Esophagus squamous epithelium (tissue), 5 donors: ENCODE data around the gene MAB21L4. TPM values are rescaled to one million over a fixed set of nuclear protein-coding genes. Genes with fewer than 3 reads are reported as not detected.

Experiments
- DNase-seq: peaks from one replicate; lab custom pipeline; 2025; lab: John Stamatoyannopoulos, UW
- H3K27ac ChIP-seq, 4 donors: fragments of 200-600 bp; sonication (generic); one replicate each; pipeline ENCODE4 v1.5.1; 2016 to 2019; ENCODE audit warnings: mild to moderate bottlenecking in 1 of 4
- H3K27me3 ChIP-seq, 4 donors: fragments of 200-600 bp; sonication (generic); 1 replicate in 3 of 4; 2 replicates in 1 of 4; pipeline versions ENCODE4 v1.5.1 to v1.6.0; 2017 to 2021; ENCODE audit warnings: antibody characterized with exemption in 1 of 4
- H3K36me3 ChIP-seq, 3 donors: fragments of 200-600 bp; sonication (generic); one replicate each; pipeline ENCODE4 v1.5.1; 2016 to 2019
- H3K4me1 ChIP-seq, 3 donors: fragments of 200-600 bp; sonication (generic); one replicate each; pipeline ENCODE4 v1.5.1; 2017 to 2019
- H3K4me3 ChIP-seq, 4 donors: fragments of 200-600 bp; sonication (generic); 1 replicate in 3 of 4; 2 replicates in 1 of 4; pipeline ENCODE4 v1.5.1; 2016 to 2019; ENCODE audit warnings: mild to moderate bottlenecking in 2 of 4, moderate library complexity in 1 of 4
- H3K9me3 ChIP-seq, 3 donors: fragments of 200-600 bp; sonication (generic); one replicate each; pipeline ENCODE4 v1.5.1; 2016 to 2019
- CTCF ChIP-seq, 6 experiments: fragments of 450-650 bp in 4 of 6; fragments of 200-600 bp in 2 of 6; sonication (generic) in 2 of 6; IDR thresholded peaks; one replicate each; pipeline ENCODE4 v1.5.1; 2016 to 2019; ENCODE audit warnings: antibody characterized with exemption in 6 of 6, mild to moderate bottlenecking in 4 of 6, moderate library complexity in 4 of 6
- POLR2A ChIP-seq, 4 donors: fragments of 450-650 bp; IDR thresholded peaks; one replicate each; pipeline ENCODE4 v1.6.1; 2017; ENCODE audit warnings: antibody characterized with exemption in 4 of 4, mild to moderate bottlenecking in 4 of 4, moderate library complexity in 3 of 4
- WGBS, 2 donors: methylation state at CpG; one replicate each; pipeline ENCODE4 v1.1.5; 2018; 5-methylcytosine and 5-hydroxymethylcytosine counted together
- intact Hi-C: fragments of 100-400 bp; cut with DNase I; formaldehyde crosslinking; loops from one replicate; pipeline ENCODE4 v1.15.0; 2022
- total RNA-seq, 4 donors: library from RNA; depleted of rRNA; stranded (reverse); fragments of >200 nt; gene quantifications; one replicate each; pipeline ENCODE4 v1.1.0, GENCODE V29; 2016
- donor health status: DM: yes; HTN: yes; CAD: no.

Gene MAB21L4
- total RNA-seq, 4 donors from 2014 or later: 105 to 440 (median 163) TPM

GRCh38 chr2:240933966-240934700 lies 38.2 kb upstream of the MAB21L4 start:
- no peak for DNase-seq
- H3K4me3 ChIP-seq: no peak overlapping the region
- TF ChIP-seq POLR2A (IDR thresholded peaks at IDR 0.05) (no peak), CTCF (IDR thresholded peaks at IDR 0.05) (no peak)
- no peaks in the 10 kb centered on the region for H3K36me3 ChIP-seq
- H3K4me1 ChIP-seq: no peaks in the 10 kb centered on the region
- H3K9me3 ChIP-seq: peaks cover 0 to 26% (median 0%) of the 10 kb centered on the region in 3 donors
- WGBS, 2 donors: 83% methylated on average over 3 of the region's 23 CpGs; no CpG with 5 or more reads in 1 of the 2 donors
- intact Hi-C loops: no loop called here
- peaks cover 0 to 26% (median 0%) of the 10 kb centered on the region in 4 donors for H3K27me3 ChIP-seq
- no peak overlapping the region for H3K27ac ChIP-seq

- WGBS, 2 donors: 72 to 84% methylated on average over 5 to 21 of the region's 30 CpGs
These were observed 37.4 kb upstream of the MAB21L4 start for GRCh38 chr2:240933048-240933965.

GRCh38 chr2:240932724-240933047 lies 36.7 kb upstream of the MAB21L4 start:
- no peaks in the 10 kb centered on the region for H3K4me1 ChIP-seq
- no CpG with 5 or more reads among the region's 11 CpGs for WGBS, 2 donors
- no peak overlapping the region for H3K4me3 ChIP-seq
- no peaks in the 10 kb centered on the region for H3K36me3 ChIP-seq
- no peak for TF ChIP-seq POLR2A (IDR thresholded peaks at IDR 0.05)
- TF ChIP-seq CTCF (IDR thresholded peaks at IDR 0.05): no peak
- intact Hi-C loops: no loop called here
- peaks cover 0 to 26% (median 0%) of the 10 kb centered on the region in 4 donors for H3K27me3 ChIP-seq
- H3K27ac ChIP-seq: no peak overlapping the region
- DNase-seq: no peak
- peaks cover 0 to 17% (median 0%) of the 10 kb centered on the region in 3 donors for H3K9me3 ChIP-seq

More at GRCh38 chr2:240933048-240933965, 37.4 kb upstream of the MAB21L4 start:
- H3K4me3 ChIP-seq: no peak overlapping the region
- H3K27ac ChIP-seq: no peak overlapping the region
- peaks cover 0 to 26% (median 0%) of the 10 kb centered on the region in 4 donors for H3K27me3 ChIP-seq
- intact Hi-C loops: no loop called here
- TF ChIP-seq CTCF (IDR thresholded peaks at IDR 0.05): no peak
- TF ChIP-seq POLR2A (IDR thresholded peaks at IDR 0.05): no peak
- H3K4me1 ChIP-seq: no peaks in the 10 kb centered on the region
- DNase-seq: no peak
- no peaks in the 10 kb centered on the region for H3K36me3 ChIP-seq
- H3K9me3 ChIP-seq: peaks cover 0 to 23% (median 0%) of the 10 kb centered on the region in 3 donors

GRCh38 chr2:240932001-240932723 lies 36.2 kb upstream of the MAB21L4 start:
- H3K36me3 ChIP-seq: no peaks in the 10 kb centered on the region
- no peak for DNase-seq
- no peak for TF ChIP-seq POLR2A (IDR thresholded peaks at IDR 0.05)
- TF ChIP-seq CTCF (IDR thresholded peaks at IDR 0.05): no peak
- peaks cover 0 to 26% (median 0%) of the 10 kb centered on the region in 4 donors for H3K27me3 ChIP-seq
- H3K4me3 ChIP-seq: no peak overlapping the region
- H3K27ac ChIP-seq: no peak overlapping the region
- WGBS, 2 donors: 60 to 80% methylated on average over 1 of the region's 21 CpGs
- H3K4me1 ChIP-seq: no peaks in the 10 kb centered on the region
- intact Hi-C loops: no loop called here
- peaks cover 0 to 12% (median 0%) of the 10 kb centered on the region in 3 donors for H3K9me3 ChIP-seq
